Upper lobe of right lung (tissue), 1 donor: Measurements from ENCODE around the gene GPATCH1. TPM values are rescaled to one million over a fixed set of nuclear protein-coding genes. Genes with fewer than 3 reads are reported as not detected.
"Not testable (repeated sequence)": the region's sequence is repeated elsewhere in the genome, so short reads cannot be mapped to it uniquely, and the experiment has no call there.

Experiments used
- ATAC-seq: fragments of 200-7000 bp; cut with Tn5 transposase; one replicate; pipeline ENCODE4 v1.9.1; 2020; ENCODE audit warnings: mild to moderate bottlenecking, moderate library complexity
- DNase-seq: peaks from one replicate; pipeline ENCODE4 v3.0.0-alpha.2; 2020
- H3K27ac ChIP-seq: fragments of 200-600 bp; one replicate; pipeline ENCODE4 v1.8.0; 2022
- H3K27me3 ChIP-seq: fragments of 200-600 bp; one replicate; pipeline ENCODE4 v1.8.0; 2022; ENCODE audit warnings: mild to moderate bottlenecking
- H3K36me3 ChIP-seq: fragments of 200-600 bp; one replicate; pipeline ENCODE4 v1.8.0; 2022
- H3K4me1 ChIP-seq: fragments of 200-600 bp; one replicate; pipeline ENCODE4 v1.8.0; 2022
- H3K4me3 ChIP-seq: fragments of 200-600 bp; one replicate; pipeline ENCODE4 v1.8.0; 2022; ENCODE audit warnings: mild to moderate bottlenecking
- H3K9me3 ChIP-seq: fragments of 200-600 bp; one replicate; pipeline ENCODE4 v1.8.0; 2022
- CTCF ChIP-seq: fragments of 200-600 bp; IDR thresholded peaks from one replicate; pipeline ENCODE4 v1.8.0; 2022; ENCODE audit warnings: antibody characterized with exemption
- intact Hi-C: fragments of 100-400 bp; cut with DNase I; formaldehyde crosslinking; loops from one replicate; pipeline ENCODE4 v1.11.0; 2022
- total RNA-seq: library from RNA; stranded (reverse); fragmentation: NEBNext Ultra II Directional; extraction: Animal tissue kit (Norgen Biotek cat#: 25700); gene quantifications from one replicate; pipeline ENCODE4 v1.2.1, GENCODE V29; 2021
- donor health status: DM: no; HTN: yes; CAD: no; lungs with severe emphysema.

GPATCH1 gene
- total RNA-seq, 1 donor from 2014 or later = 7.0 TPM

- Histone ChIP-seq H3K4me1 (no peaks in the 10 kb centered on the region), H3K4me3 (no peak overlapping the region), H3K27ac (no peak overlapping the region), H3K36me3 (no peaks in the 10 kb centered on the region), H3K9me3 (no peaks in the 10 kb centered on the region), H3K27me3 (no peaks in the 10 kb centered on the region)
- TF ChIP-seq CTCF = no peak
- intact Hi-C loops = no loop called here
- no peak for ATAC-seq
- DNase-seq = no peak
These were observed 41.8 kb upstream of the GPATCH1 start for GRCh38 chr19:33039108-33039599.

GRCh38 chr19:33039815-33040214 lies 41.2 kb upstream of the GPATCH1 start:
- no peak for DNase-seq
- Histone ChIP-seq H3K4me3 (no peak overlapping the region), H3K36me3 (no peaks in the 10 kb centered on the region), H3K9me3 (no peaks in the 10 kb centered on the region), H3K4me1 (no peaks in the 10 kb centered on the region), H3K27ac (no peak overlapping the region), H3K27me3 (no peaks in the 10 kb centered on the region)
- intact Hi-C loops = no loop called here
- ATAC-seq = no peak
- no peak for TF ChIP-seq CTCF

GRCh38 chr19:33040994-33041827 lies 39.8 kb upstream of the GPATCH1 start:
- Histone ChIP-seq H3K4me3 (no peak overlapping the region), H3K9me3 (no peaks in the 10 kb centered on the region), H3K27ac (no peak overlapping the region), H3K4me1 (no peaks in the 10 kb centered on the region), H3K36me3 (no peaks in the 10 kb centered on the region), H3K27me3 (no peaks in the 10 kb centered on the region)
- DNase-seq (no peak), ATAC-seq (no peak)
- intact Hi-C loops = no loop called here
- no peak for TF ChIP-seq CTCF

- H3K4me1 ChIP-seq, H3K4me3 ChIP-seq, H3K27me3 ChIP-seq, H3K36me3 ChIP-seq, ATAC-seq, DNase-seq, intact Hi-C loops, H3K27ac ChIP-seq, H3K9me3 ChIP-seq: not testable (repeated sequence)
These were observed 39.2 kb upstream of the GPATCH1 start for GRCh38 chr19:33041828-33042160.

GRCh38 chr19:33047422-33047821 lies 33.6 kb upstream of the GPATCH1 start:
- no peaks in the 10 kb centered on the region for H3K27me3 ChIP-seq
- intact Hi-C loops = no loop called here
- H3K36me3 ChIP-seq = no peaks in the 10 kb centered on the region
- peaks cover 4% of the 10 kb centered on the region for H3K4me1 ChIP-seq
- TF ChIP-seq CTCF = no peak
- no peak overlapping the region for H3K27ac ChIP-seq
- no peak overlapping the region for H3K4me3 ChIP-seq
- peak; percentile 69 for DNase-seq
- no peaks in the 10 kb centered on the region for H3K9me3 ChIP-seq
- ATAC-seq = peak; percentile 96

GRCh38 chr19:33048806-33049676 lies 31.9 kb upstream of the GPATCH1 start:
- H3K4me1 ChIP-seq = peaks cover 7% of the 10 kb centered on the region
- no peak overlapping the region for H3K4me3 ChIP-seq
- ATAC-seq (no peak), DNase-seq (no peak)
- intact Hi-C loops = no loop called here
- no peaks in the 10 kb centered on the region for H3K36me3 ChIP-seq
- no peak overlapping the region for H3K27ac ChIP-seq
- TF ChIP-seq CTCF = no peak
- H3K9me3 ChIP-seq = no peaks in the 10 kb centered on the region
- no peaks in the 10 kb centered on the region for H3K27me3 ChIP-seq
